Activated CD8-positive, alpha-beta memory T cell treated with anti-CD3 and anti-CD28 coated beads, Interleukin-2, amount 50 U/mL, for 48 hours (primary cell): ENCODE data around the gene USP46.

Source experiments
- DNase-seq: peaks from one replicate; pipeline ENCODE4 v3.0.0-alpha.2; 2020

The USP46 gene

DNA sequence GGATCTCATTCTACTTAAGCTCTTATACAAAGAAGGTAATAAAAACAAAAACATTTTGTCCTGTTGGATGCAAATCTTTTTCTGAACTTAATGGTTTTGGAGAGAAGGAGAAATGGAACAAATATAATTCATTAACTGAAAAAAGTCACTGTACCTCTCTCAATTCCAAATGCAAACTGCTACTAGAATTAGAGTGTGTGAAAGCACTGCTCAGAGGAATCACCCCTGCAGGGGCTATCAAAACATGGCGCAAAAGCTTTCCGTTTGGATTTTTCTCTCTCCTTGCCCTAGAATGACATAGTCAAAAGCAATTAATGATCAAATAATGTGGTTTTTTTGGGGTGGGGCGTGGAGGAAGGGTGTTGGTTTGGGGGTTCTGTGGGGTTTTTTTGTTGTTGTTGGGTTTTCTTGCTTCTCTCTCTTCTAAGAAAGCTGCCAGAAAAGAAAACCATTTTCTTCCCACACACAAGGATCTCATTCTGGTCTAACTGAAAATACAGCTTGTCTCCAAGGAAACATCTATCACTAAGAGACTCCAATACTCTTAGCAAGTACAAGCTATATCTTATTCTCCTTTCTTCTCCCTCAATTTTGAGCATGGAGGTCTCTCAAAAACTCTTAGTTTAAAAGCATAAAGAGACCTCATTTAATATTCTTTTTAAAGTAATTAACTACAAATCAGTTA, 41.6 kb downstream of the USP46 start:
- DNase-seq: no peak

DNA sequence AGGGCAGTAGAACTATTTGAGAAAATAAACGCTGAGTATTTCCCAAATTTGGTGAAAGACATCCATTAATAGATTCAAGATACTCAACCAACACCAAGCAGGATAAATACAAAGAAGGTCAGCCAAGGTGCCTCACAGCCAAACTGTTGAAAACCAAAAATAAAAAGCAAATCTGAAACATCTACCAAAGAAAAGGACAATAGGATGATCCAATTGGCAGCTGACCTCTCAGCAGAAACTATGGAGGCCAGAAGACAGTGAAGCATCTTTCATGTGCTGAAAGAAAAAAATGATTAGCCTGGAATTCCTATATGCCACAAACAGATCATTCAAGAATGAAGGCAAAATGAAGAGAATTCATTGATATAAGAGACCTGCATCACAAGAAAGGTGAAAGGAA, 44.9 kb downstream of the USP46 start:
- DNase-seq: no peak

DNA sequence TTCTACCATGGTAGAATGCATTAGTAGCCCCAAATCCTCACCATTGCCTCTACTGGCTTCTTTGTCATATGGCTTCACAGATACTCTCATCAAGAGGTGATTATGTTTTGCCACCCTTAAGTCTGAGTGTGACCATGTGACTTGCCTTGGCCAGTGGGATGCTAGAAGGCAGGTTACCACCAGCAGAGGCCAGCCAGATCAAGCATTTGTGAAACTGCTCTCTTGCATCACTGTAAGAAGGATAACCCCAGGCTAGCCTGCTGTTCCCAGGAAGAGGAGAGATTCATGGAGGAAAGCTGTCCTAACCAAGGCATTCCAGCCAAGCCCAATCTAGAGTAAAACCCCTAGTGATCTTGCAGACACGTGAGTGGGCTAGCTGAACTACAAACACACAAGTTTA, 46.8 kb downstream of the USP46 start:
- no peak for DNase-seq

DNA sequence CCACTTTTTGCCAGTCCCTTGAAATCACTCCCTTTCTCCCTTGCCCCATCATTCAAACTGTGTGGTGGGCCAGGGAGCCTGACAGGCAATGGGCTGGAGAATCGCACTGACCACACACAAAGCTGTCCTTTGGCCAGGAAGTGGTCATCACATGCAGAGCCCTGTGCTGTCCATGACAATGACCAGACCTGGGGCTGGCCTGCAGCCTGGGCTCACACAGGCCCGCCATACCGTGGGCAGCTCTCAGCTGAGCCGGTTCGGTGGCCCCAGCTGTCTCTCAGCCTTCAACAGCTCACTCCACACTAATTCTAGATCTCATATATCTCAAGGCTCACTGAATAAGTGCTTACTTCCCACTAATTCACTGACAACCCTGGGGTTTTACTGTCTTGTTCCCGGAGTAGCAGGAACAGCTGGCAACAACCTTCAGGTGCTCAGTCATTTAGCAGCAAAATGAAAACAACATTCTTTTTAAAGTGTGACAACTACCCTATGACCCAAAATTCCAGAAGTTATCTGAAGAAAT, 48.0 kb downstream of the USP46 start:
- no peak for DNase-seq

DNA sequence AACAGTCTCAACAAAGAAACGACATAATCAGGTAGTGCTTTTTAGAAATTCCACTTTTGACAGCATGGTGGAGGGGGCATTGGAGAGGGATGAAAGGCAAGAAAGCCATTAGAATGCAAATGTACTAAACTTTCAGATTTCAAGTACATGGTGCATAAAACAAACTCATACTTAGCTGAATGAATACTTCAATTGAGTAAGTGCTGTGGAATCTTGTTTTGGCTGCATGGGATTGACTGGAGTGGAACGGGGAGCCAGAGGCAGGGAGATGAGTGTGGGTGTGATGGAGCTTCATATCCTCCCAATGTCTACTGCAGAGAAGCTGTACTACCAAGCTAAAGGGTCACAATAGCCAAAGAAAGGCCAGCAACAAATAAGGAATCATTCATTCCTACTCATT, 52.4 kb downstream of the USP46 start:
- no peak for DNase-seq

DNA sequence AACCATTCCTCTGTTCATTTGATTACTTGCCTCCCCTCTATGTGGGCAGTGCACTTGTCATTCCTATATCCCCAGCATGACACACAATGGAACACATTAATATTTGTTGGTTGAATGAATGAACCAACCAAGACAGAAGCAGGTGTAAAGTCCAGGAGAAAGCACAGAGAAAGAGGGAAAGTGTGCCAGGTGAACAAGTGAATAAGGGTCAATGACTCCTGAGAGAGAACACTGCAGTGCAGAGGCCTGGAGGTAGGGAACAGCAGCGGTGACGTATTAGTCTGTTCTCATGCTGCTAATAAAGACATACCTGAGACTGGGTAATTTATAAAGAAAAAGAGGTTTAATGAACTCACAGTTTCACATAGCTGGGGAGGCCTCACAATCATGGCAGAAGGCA, 53.1 kb downstream of the USP46 start:
- DNase-seq: no peak

DNA sequence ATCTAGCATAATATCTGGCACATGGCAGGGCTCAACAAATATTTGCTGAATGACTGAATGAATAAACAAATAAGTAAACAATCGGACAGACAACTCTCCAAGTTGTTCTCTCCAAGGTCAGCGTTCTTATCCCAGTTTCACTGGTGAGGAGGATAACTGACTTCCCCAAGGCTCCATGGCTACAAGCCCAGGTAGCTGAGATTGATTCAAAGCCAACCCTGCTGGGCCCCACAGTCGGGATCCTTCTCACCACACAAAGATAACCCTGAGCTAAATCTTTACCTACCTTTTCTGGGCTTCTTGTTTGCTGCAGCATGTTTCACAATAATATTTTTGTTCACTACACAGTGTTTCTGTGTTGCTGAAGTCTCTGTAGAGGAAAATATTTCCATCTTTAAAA, 54.9 kb downstream of the USP46 start:
- DNase-seq: no peak

DNA sequence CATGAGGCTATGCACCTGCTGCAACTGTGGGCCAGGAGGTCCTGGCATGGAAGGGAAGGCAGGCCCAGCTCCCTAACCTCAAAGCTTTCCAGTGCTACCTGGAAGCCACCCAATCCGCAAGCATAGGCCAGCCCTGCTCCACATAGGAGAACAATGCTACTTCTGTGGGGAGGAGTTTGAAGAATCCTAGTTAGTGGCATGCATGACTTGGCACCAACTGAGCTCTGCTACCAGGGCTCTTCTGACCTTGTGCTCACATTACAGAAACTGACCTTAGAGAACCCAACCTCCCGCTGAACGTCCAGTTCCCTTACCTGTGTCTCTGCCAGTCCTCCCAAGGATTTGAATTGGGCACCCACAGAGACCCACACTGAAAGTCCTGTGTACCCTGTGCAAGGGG, 58.8 kb downstream of the USP46 start:
- no peak for DNase-seq

DNA sequence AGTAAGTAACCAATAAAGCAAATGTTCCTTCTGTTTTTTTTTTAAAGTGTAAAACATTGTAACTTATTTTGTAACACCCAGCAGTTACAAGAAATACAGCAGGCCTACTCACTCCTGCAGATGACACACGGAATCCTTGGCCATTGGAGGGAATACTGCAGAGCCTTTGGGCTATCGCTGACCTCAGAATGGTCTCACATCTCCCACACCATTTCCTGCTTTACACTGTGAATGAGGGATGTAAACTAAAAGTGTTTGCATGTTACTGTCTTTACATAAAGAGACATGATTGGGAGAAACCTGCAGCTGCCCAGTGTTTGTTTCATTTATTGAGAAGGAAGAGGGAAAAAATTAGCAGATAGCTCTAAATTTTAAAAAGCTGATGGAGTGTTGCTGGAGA, 64.1 kb downstream of the USP46 start:
- DNase-seq: no peak

DNA sequence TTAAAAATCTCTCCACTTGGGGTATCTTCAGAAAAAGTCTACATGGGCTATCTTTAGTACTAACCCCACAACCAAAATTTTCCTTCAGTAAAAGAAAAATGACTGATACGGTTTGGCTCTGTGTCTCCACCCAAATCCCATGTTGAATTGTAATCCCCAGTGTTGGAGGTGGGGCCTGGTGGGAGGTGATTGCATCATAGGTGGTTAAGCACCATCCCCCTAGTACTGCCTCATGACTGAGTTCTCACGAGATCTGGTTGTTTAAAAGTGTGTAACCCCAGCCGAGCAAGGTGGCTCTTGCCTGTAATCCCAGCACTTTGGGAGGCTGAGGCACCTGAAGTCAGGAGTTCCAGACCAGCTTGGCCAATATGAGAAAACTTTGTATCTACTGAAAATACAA, 66.8 kb downstream of the USP46 start:
- no peak for DNase-seq

DNA sequence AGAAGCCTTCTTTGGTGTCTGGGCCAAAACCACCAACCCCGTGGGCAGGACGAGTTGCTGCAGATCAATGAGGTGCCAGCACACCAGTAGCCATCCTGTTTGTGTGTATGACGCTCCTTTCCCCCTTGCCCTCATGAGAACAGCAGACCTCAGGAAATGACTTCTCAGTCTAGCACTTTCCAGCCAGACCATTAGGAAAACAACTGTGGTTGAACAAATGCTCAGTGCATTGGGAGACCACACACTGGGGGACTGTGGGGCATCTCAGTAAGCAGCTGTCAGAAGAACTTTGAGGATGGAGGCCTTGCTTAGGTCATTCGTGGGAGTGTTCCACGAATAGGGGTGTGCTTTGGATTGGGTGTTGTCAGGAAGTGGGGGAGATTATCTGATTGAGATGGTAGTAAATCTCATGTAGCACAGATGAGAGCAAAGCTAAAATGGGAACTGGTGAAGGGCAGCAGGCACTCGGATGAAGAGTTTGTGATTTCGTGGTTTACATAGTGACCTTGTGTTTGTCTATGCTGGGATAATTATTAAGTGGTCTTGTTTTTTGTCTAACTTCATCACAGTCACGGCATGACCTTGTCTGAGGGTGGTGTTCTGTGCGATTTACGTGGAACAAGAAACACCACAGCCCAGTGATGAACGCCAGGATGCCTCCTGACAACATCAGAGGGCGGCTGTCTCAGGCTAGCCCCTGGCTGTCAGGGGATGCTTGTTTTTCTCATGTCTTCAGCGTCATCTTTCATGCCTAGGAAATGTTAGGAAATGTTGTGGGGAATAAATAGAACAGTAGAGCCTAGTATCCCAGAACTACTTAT, 70.1 kb downstream of the USP46 start:
- DNase-seq: peak; percentile 56

DNA sequence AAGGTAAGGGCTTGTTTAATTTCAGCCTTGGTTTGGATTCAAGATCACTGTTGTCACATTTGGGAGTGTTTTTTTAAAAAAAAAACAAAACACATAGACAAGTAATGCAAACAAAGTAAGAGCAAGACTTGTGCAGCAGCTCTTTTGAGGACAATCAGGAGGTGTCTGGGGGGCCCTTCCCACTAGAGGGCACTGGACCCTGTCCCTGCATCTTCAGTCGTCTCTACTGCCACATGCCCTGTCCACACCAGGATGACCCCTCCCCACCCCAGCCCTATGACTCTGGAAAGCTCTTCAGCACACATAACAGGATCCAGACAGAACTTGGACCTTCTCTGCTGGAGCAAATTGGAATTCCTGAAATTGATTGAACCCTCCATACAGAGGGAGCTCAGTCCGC, 71.0 kb downstream of the USP46 start:
- no peak for DNase-seq

DNA sequence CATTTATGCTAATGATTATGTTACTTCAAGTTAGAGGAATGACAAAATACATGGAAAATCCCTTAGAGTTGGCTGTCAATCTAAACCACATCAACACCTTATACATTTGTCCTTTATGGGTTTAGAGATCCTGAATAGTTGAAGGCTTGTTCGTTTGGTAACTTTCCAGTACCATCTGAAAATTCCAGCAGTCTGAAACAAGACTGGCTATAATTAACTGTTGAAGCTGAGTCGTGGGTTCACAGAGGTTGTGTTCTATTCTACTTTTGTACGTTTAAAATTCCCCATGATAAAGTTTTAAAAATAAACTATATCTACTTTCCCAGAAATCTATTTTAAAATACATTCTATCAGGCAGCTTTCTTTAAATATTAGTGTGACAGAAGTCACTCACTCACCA, 73.0 kb downstream of the USP46 start:
- no peak for DNase-seq

DNA sequence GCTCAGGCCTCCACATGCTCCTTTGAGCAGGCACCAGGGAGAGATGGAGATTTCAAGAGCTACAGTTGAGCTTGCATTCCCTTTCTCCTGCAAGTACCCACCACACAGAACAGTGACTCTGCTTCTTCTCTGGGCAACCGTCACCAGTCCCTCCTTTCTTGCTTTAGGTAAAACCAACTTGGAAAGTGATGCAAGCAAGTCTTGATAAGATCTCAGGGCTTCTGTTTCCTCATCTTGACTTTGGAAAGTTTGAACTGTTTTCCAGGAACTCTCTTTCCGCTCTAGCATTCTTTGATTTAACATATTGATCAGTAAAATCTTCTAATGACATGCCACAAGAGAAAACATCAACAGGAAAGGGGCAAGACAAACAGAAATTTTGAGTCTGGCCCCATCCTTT, 73.7 kb downstream of the USP46 start:
- no peak for DNase-seq

DNA sequence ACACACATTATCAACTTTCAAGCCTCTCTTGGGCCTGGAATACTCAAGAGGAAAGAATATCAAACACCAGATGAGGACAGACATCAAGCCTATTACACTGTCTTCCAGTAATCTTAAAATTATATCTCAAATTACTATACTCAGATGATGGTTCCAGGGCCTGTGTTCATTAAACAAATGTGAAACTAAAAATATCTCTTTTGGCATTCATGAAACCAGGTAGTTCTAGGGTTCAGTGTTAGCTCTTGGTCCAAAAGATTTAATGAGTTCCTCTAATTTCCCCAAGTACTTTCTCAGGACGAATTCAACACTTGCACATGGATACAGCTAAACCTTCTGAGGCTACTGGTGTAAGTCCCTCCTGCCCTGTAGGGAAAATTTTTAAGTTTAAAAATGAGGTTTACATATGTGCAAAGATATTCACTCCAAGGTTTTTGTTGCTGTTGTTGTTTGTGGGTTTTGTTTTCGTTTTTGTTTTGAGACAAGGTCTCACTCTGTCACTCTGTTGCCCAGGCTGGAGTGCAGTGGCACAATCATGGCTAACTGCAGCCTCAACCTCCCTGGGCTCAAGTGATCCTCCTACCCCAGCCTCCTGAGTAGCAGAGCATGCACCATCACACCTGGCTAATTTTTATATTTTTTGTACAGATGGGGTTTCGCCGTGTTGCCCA, 79.4 kb downstream of the USP46 start:
- no peak for DNase-seq

DNA sequence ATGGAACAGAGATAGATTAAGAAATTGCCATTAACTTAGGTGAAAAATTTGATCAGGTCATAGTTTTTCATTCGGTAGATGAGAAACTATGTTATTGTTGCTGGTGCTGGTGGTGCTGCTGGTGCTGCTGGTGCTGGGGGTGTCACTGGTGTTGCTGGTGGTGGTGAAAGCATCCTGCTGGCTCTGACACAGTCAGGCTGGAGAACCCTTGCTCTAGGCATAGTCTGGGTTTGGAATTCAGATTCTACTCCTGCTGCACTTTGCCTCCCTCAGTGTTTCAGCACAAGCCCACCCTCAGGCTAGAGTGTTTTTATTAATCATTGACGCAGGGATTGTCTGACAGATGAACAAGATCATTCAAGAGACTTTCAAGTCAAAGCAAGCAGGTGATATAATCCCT, 80.2 kb downstream of the USP46 start:
- no peak for DNase-seq

DNA sequence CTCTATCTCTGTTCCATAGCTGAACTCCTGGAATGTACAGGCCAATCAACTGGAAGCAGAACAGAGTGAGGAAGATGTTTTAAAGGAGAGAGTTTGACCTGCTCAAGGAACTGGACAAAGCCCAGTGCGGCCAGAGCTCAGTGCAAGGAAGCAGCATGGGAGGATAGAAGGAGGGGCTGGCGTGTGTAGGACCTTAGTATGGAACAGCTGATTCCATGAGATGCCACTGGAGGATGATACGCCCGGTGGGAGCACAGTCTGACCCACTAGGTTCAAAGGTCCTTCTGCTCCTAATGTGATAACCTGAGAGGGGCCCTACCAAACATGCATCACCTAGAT, 81.5 kb downstream of the USP46 start:
- DNase-seq: no peak

DNA sequence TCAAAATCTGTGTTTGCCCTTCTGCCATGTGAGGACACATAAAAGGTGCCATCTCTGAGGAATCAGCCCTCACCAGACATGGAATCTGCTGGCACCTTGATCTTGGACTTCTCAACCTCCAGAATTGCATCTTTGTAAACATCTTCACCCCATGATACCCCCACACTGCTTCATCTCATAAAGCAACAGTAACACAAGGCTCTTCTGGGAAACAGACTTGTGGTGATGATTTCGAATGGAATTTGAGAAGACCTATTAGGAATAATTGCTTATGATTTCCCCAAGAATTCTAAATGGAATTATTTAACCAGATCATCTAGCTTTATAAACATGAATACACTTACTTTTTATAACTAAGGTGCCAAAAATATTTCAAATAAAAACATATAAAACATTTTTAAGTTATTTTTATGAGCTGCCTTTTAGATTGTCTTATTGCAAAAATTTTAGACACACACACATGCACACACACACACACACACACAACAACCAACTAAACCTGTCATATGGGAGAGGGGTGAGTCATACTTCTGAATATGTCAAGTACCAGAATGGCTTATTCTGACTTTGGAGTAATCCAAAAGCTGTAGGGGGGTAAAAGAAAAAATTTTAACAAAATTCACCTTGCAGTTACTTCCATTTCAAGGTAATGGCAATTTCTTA, 82.0 kb downstream of the USP46 start:
- DNase-seq: no peak

DNA sequence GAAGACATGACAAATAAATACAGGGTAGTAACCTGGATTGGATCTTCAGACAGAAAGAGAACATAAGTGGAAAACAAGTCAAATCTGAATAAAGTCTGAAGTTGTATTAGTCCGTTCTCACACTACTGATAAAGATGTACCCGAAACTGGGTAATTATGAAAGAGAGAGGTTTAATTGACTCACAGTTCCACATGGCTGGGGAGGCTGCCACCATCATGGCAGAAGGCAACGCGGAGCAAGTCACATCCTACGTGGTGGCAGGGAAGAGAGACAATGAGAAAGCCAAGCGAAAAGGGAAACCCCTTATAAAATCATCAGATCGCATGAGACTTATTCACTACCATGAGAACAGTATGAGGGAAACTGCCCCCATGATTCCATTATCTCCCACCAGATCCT, 82.8 kb downstream of the USP46 start:
- DNase-seq: no peak

DNA sequence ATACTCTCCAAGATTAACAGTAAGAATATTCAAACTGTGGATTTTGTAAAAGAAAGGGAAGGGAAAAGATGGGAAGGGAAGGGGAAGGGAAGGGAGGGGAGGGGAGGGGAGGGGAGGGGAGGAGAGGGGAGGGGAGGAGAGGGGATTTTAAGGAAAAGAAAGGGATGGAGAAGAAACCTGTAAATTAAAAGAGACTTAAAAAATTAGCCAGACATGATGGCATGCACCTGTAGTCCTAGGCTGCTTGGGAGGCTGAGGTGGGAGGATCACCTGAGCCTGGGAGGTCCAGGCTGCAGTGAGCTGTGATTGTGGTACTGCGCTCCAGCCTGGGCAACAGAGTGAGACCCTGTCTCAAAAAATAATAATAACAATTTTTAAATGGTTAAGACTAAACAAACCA, 83.7 kb downstream of the USP46 start:
- no peak for DNase-seq

DNA sequence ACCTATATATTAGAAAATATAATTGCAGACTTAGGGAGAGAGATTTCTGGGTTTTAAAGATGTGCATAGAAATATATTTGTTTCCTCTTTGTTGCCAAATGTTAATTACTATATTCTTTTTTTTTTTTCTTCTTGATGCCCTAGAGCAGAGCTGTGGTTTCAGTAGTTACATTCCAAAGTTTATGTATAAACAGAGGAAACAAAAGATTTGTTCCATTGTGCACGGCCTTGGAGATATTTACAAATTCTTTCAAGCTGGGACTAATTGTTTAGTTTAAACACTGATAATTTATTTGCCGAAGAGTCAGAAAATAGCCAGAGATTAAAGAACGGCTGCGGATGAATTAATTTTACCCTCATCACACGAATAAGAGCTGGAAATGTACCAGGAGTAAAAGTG, 85.1 kb downstream of the USP46 start:
- no peak for DNase-seq

DNA sequence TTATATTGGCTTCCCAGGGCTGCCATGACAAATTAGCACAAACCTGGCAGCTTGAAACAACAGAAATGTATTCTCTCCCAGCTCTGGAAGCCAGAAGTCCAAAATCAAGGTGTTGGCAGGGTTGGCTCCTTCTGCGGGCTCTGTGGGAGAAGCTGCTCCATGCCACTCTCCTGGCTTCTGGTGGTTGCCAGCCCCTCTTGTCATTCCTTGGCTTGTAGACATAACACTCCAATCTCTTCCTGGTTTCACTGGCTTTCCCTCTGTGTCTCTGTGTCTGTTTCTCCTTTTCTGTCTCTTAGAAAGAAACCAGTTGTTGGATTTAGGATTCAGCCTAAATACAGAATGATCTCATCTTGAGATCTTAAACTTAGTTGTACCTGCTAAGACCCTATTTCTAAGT, 85.5 kb downstream of the USP46 start:
- DNase-seq: no peak

DNA sequence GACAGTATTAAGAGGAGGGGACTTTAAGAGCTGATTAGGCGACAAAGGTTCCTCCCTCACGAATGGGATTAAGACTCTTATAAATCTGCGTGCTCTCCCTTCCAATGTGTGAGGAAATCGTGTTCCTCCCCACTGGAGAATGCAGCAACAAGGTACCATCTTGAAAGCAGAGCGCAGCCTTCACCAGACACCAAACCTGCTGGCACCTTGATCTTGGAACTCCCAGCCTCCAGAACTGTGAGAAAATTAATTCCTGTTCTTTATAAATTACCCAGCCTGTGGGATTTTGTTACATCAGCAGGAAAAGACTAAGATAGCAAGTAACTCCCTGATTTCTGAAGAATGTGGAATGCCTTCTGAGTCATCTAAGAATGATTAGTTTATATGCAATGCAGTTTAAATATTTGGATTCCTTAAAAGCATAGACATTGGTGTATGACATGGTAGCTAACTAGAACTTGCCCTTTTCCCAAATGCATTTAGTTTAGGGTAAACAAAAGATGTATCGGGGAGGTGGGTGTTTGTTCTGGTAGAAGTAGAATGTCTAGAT, 86.1 kb downstream of the USP46 start:
- no peak for DNase-seq
